Mesendoderm (in vitro differentiated cells): Measurements from ENCODE around the gene MACROD2.

ENCODE experiments used
- DNase-seq: peaks from one replicate; pipeline ENCODE4 v3.0.0; 2013
- H2AK5ac ChIP-seq: 2 replicates; pipeline ENCODE4 v1.6.1; 2013; ENCODE audit warnings: low read length, inconsistent platforms
- H2BK120ac ChIP-seq: 2 replicates; pipeline ENCODE4 v1.6.1; 2013; ENCODE audit warnings: low read depth, mild to moderate bottlenecking, low read length, moderate library complexity, mixed read lengths
- H2BK15ac ChIP-seq: replicated peaks from 2 replicates; pipeline ENCODE4 v1.6.1; 2013; ENCODE audit warnings: low read depth, mild to moderate bottlenecking, moderate library complexity
- H2BK5ac ChIP-seq: 2 replicates; pipeline ENCODE4 v1.6.1; 2013; ENCODE audit warnings: low read length, inconsistent platforms
- H3K18ac ChIP-seq: 2 replicates; pipeline ENCODE4 v1.6.1; 2013; ENCODE audit warnings: mild to moderate bottlenecking, low read length, mixed read lengths
- H3K23ac ChIP-seq: one replicate; pipeline ENCODE4 v1.6.1; 2013; ENCODE audit warnings: low read length
- H3K27ac ChIP-seq: 2 replicates; pipeline ENCODE4 v1.5.1; 2013; ENCODE audit warnings: low read depth, mild to moderate bottlenecking, inconsistent platforms, low read length, moderate library complexity
- H3K27me3 ChIP-seq: 2 replicates; pipeline ENCODE4 v1.6.1; 2013; ENCODE audit warnings: low read length, control low read depth, mild to moderate bottlenecking, inconsistent platforms; ENCODE audit not compliant: insufficient read depth, poor library complexity
- H3K36me3 ChIP-seq: 2 replicates; pipeline ENCODE4 v1.6.1; 2013; ENCODE audit warnings: low read length, inconsistent platforms; ENCODE audit not compliant: control insufficient read depth, insufficient read depth
- H3K4ac ChIP-seq: one replicate; pipeline ENCODE4 v1.6.1; 2013; ENCODE audit warnings: low read depth, mild to moderate bottlenecking, low read length, moderate library complexity
- H3K4me1 ChIP-seq: 2 replicates; pipeline ENCODE4 v1.6.1; 2013; ENCODE audit warnings: low read depth, low read length, inconsistent platforms; ENCODE audit not compliant: control insufficient read depth
- H3K4me2 ChIP-seq: 2 replicates; pipeline ENCODE4 v1.6.1; 2013; ENCODE audit warnings: low read length
- H3K4me3 ChIP-seq: 2 replicates; pipeline ENCODE4 v1.5.1; 2013; ENCODE audit warnings: mild to moderate bottlenecking, low read length
- H3K56ac ChIP-seq: one replicate; pipeline ENCODE4 v1.6.1; 2013; ENCODE audit warnings: low read length
- H3K79me1 ChIP-seq: 2 replicates; pipeline ENCODE4 v1.6.1; 2013; ENCODE audit warnings: low read length, inconsistent platforms
- H3K79me2 ChIP-seq: 2 replicates; pipeline ENCODE4 v1.6.1; 2013; ENCODE audit warnings: mild to moderate bottlenecking, low read length; ENCODE audit not compliant: control insufficient read depth, insufficient read depth
- H3K9ac ChIP-seq: 2 replicates; pipeline ENCODE4 v1.6.1; 2013; ENCODE audit warnings: low read length, inconsistent platforms
- H4K5ac ChIP-seq: one replicate; pipeline ENCODE4 v1.6.1; 2013; ENCODE audit warnings: low read length
- H4K8ac ChIP-seq: one replicate; pipeline ENCODE4 v1.6.1; 2013; ENCODE audit warnings: low read depth, mild to moderate bottlenecking, control low read depth, low read length, moderate library complexity
- WGBS: extraction: QIAGEN DNeasy Blood & Tissue Kit; methylation state at CpG from one replicate; pipeline ENCODE4 v1.1.7; 2013; ENCODE audit warnings: low lambda C conversion rate, missing lambda C conversion rate; ENCODE audit not compliant: insufficient coverage; ENCODE audit errors: extremely low coverage; 5-methylcytosine and 5-hydroxymethylcytosine counted together

Gene MACROD2

DNA sequence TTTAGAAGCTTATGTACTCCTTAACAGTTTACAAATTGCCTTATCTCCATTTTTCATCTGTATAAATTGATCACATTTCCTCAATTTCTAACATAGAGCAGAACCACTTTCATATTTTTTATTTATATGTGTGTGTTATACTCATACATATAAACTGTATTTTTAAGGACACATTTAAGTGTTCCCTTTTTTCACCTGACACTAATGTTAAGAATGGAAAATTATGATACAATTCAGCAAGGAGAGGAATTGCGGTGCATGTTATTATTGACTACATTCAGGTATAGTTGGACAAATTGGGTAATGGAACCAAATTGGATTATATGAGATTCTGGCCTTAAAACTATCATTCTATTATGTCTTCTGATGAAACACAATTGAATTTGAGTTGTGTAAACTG is 821.2 kb downstream of the MACROD2 start:
- no peak for DNase-seq
- Histone ChIP-seq H2AK5ac (no peak overlapping the region), H3K9ac (no peak overlapping the region), H3K79me1 (no peaks in the 10 kb centered on the region), H3K4me1 (no peaks in the 10 kb centered on the region), H3K18ac (no peak overlapping the region), H3K27me3 (no peaks in the 10 kb centered on the region), H4K5ac (no peak overlapping the region), H3K27ac (no peak overlapping the region), H3K4me3 (no peak overlapping the region), H2BK5ac (no peak overlapping the region), H3K79me2 (no peaks in the 10 kb centered on the region), H3K23ac (no peak overlapping the region), H3K4ac (no peak overlapping the region), H2BK120ac (no peak overlapping the region), H4K8ac (no peak overlapping the region), H3K56ac (no peak overlapping the region), H2BK15ac (no peak overlapping the region), H3K36me3 (no peaks in the 10 kb centered on the region), H3K4me2 (no peak overlapping the region)
- no CpG with 5 or more reads among the region's 1 CpG for WGBS

DNA sequence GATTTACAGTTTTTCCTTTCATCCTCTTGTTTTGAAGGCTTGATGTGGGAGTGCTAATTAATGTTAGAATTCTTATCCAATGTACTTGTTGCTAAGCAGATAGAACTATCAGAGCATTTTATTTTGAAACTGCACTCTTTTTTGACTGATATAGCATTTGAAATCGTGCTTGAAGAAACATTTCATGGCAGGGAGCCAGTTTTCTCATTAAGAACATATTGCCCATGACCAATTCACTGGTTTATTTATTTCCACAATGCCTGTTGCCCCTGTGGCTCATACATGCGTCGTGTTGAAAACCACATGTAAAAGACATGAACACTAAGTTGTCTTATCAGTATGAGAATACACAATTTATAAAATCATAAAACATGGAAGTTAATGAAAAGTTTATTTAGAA is 821.8 kb downstream of the MACROD2 start:
- H3K4ac ChIP-seq = no peak overlapping the region
- no peaks in the 10 kb centered on the region for H3K27me3 ChIP-seq
- H3K56ac ChIP-seq = no peak overlapping the region
- H3K18ac ChIP-seq = no peak overlapping the region
- no peak overlapping the region for H2BK15ac ChIP-seq
- no peaks in the 10 kb centered on the region for H3K4me1 ChIP-seq
- DNase-seq = no peak
- no peak overlapping the region for H3K27ac ChIP-seq
- H3K36me3 ChIP-seq = no peaks in the 10 kb centered on the region
- H4K5ac ChIP-seq = no peak overlapping the region
- no peak overlapping the region for H3K4me3 ChIP-seq
- no peak overlapping the region for H4K8ac ChIP-seq
- no CpG with 5 or more reads among the region's 3 CpGs for WGBS
- H3K79me2 ChIP-seq = no peaks in the 10 kb centered on the region
- no peak overlapping the region for H3K4me2 ChIP-seq
- H3K9ac ChIP-seq = no peak overlapping the region
- H2AK5ac ChIP-seq = no peak overlapping the region
- H3K79me1 ChIP-seq = no peaks in the 10 kb centered on the region
- no peak overlapping the region for H2BK120ac ChIP-seq
- H2BK5ac ChIP-seq = no peak overlapping the region
- no peak overlapping the region for H3K23ac ChIP-seq

DNA sequence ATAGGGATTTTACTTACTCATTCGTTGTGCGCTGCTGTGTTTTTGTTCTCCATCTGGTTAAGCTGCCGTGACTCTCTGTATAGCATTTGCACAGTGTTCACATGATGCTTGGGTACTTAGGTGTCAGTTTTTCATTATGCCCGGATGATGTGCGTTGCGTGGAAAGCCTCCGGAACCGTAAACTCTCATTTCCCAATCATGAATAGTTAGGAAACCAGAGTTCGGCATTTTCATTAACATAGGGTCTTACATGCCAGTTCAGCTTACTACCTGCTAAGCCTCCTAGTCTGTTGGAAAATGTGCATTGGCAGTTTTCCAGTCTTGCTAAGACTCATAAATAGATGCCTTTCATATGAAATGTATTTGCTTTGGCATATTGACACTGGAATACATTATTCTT is 825.5 kb downstream of the MACROD2 start:
- no peaks in the 10 kb centered on the region for H3K79me2 ChIP-seq
- H3K36me3 ChIP-seq = no peaks in the 10 kb centered on the region
- no peak overlapping the region for H2BK120ac ChIP-seq
- no CpG with 5 or more reads among the region's 9 CpGs for WGBS
- H3K27ac ChIP-seq = no peak overlapping the region
- no peak overlapping the region for H3K4me2 ChIP-seq
- H2BK5ac ChIP-seq = no peak overlapping the region
- no peak overlapping the region for H2BK15ac ChIP-seq
- no peak overlapping the region for H4K8ac ChIP-seq
- no peak overlapping the region for H2AK5ac ChIP-seq
- H4K5ac ChIP-seq = no peak overlapping the region
- no peaks in the 10 kb centered on the region for H3K27me3 ChIP-seq
- H3K9ac ChIP-seq = no peak overlapping the region
- no peak overlapping the region for H3K4ac ChIP-seq
- no peak overlapping the region for H3K56ac ChIP-seq
- no peak for DNase-seq
- H3K23ac ChIP-seq = no peak overlapping the region
- H3K79me1 ChIP-seq = no peaks in the 10 kb centered on the region
- no peak overlapping the region for H3K18ac ChIP-seq
- H3K4me3 ChIP-seq = no peak overlapping the region
- H3K4me1 ChIP-seq = no peaks in the 10 kb centered on the region

DNA sequence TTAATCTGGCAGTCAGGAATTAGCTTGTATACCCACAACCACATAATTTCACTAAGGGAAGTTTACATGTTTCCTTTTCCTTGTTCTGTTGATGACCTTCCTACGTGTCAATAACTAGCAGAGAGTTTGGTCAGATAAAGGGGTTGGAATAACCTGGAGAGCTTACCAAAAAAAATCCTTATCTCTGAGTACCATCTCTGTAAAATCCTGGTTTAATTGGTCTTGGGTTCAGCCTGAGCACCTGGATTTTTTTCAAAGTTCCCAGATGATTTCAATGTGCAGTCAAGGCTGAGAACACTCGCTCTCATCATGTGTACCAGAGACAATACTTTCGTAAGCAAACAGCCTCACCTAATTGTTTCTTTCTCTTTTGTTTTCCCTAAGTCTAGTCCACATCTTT is 825.9 kb downstream of the MACROD2 start:
- Histone ChIP-seq H3K79me2 (no peaks in the 10 kb centered on the region), H3K36me3 (no peaks in the 10 kb centered on the region), H3K9ac (no peak overlapping the region), H3K18ac (no peak overlapping the region), H4K5ac (no peak overlapping the region), H3K27ac (no peak overlapping the region), H2BK15ac (no peak overlapping the region), H3K27me3 (no peaks in the 10 kb centered on the region), H3K23ac (no peak overlapping the region), H4K8ac (no peak overlapping the region), H3K4me3 (no peak overlapping the region), H3K56ac (no peak overlapping the region), H3K4ac (no peak overlapping the region), H3K79me1 (no peaks in the 10 kb centered on the region), H3K4me2 (no peak overlapping the region), H3K4me1 (no peaks in the 10 kb centered on the region), H2BK120ac (no peak overlapping the region), H2AK5ac (no peak overlapping the region), H2BK5ac (no peak overlapping the region)
- no CpG with 5 or more reads among the region's 3 CpGs for WGBS
- no peak for DNase-seq

DNA sequence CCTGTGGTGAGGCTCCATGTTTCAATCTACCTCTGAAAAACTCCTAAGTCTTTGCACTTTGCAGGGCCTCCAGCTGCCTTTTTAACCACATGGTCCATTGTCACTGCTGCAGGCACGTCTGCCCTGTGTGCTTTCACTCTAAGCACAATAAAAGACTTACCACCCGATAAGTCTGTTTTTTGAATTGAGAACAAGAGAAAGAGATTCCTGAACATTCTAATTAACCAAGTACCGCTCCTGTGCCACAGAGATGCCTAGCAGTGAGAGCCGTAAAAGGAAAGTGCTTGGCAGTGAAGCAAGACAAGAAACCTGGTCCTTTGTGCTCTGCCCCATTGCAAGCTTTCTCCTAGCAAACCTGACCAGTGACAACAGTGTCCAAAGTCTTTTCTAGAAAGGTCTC is 829.7 kb downstream of the MACROD2 start:
- no CpG with 5 or more reads among the region's 4 CpGs for WGBS
- no peaks in the 10 kb centered on the region for H3K79me1 ChIP-seq
- no peak overlapping the region for H3K4me3 ChIP-seq
- no peak overlapping the region for H2BK15ac ChIP-seq
- no peak overlapping the region for H3K23ac ChIP-seq
- no peak overlapping the region for H4K8ac ChIP-seq
- no peaks in the 10 kb centered on the region for H3K4me1 ChIP-seq
- no peak overlapping the region for H2BK5ac ChIP-seq
- no peak overlapping the region for H2AK5ac ChIP-seq
- H3K27ac ChIP-seq = no peak overlapping the region
- no peaks in the 10 kb centered on the region for H3K36me3 ChIP-seq
- H3K56ac ChIP-seq = no peak overlapping the region
- no peak overlapping the region for H3K9ac ChIP-seq
- H2BK120ac ChIP-seq = no peak overlapping the region
- H3K4me2 ChIP-seq = no peak overlapping the region
- H3K18ac ChIP-seq = peak overlapping the region; percentile 18
- H4K5ac ChIP-seq = no peak overlapping the region
- no peaks in the 10 kb centered on the region for H3K79me2 ChIP-seq
- DNase-seq = no peak
- no peaks in the 10 kb centered on the region for H3K27me3 ChIP-seq
- no peak overlapping the region for H3K4ac ChIP-seq

DNA sequence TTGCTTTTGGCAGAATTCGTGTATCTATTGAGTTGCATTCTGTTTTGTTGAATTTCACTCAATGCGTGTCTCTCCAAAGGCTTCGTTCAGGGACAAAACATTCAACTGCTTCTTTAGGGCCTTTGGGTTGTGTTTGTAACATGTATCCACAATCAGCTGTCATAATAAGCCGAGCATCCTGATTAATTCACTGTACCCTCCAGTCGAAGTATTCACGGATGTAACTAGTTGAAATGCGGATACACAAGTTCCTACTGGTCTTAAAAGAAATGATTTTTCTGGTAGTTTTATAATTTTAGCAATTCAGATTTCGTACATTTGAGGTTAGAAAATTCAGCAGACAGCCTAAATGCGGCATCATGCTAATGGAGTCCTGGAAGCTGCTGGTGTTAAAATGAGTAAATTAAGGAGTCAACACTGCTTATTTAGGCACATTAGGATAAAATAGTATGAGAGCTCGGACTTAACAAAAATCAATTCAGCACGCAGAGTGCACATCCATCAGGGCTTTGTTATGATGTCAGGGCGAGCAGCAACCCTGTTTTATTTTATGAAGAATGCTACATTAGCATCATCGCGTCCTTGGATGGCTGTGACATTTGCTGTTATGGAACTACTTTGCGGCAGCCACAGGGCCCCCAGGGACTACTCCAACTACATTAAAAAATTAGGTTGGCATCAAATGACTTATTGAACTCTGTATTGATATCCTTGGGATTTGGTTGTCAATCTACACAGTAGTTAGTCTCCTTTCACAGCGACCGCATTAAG is 831.4 kb downstream of the MACROD2 start:
- Histone ChIP-seq H3K4me3 (no peak overlapping the region), H3K4ac (no peak overlapping the region), H3K4me2 (no peak overlapping the region), H2BK120ac (no peak overlapping the region), H3K79me2 (no peaks in the 10 kb centered on the region), H2BK5ac (no peak overlapping the region), H4K8ac (no peak overlapping the region), H3K79me1 (no peaks in the 10 kb centered on the region), H3K56ac (no peak overlapping the region), H3K36me3 (no peaks in the 10 kb centered on the region), H3K27me3 (no peaks in the 10 kb centered on the region), H3K4me1 (no peaks in the 10 kb centered on the region), H3K23ac (no peak overlapping the region), H4K5ac (no peak overlapping the region), H2AK5ac (no peak overlapping the region), H2BK15ac (no peak overlapping the region), H3K27ac (no peak overlapping the region), H3K9ac (no peak overlapping the region), H3K18ac (no peak overlapping the region)
- DNase-seq = no peak
- WGBS = no CpG with 5 or more reads among the region's 17 CpGs
